DND-41 (cell line): ENCODE results near the gene WDR45B.

Experiments
- CTCF ChIP-seq: IDR thresholded peaks from 2 replicates; pipeline ENCODE4 v1.5.1; 2012; ENCODE audit warnings: borderline replicate concordance, low read length, moderate library complexity, mild to moderate bottlenecking; ENCODE audit not compliant: poor library complexity, severe bottlenecking; ENCODE audit errors: extremely low read depth
- EZH2 ChIP-seq: IDR thresholded peaks from 3 replicates; pipeline ENCODE4 v1.6.1; 2012; ENCODE audit warnings: borderline replicate concordance, low read depth, mild to moderate bottlenecking, moderate library complexity, low read length, inconsistent platforms; ENCODE audit not compliant: severe bottlenecking

GRCh38 chr17:82683534-82683933, 35.3 kb upstream of the WDR45B start:
- TF ChIP-seq CTCF (no peak), EZH2 (no peak)
